Kidney (tissue), 14 donors: ENCODE measurements around the gene RRP1B. TPM values are rescaled to one million over a fixed set of nuclear protein-coding genes. Genes with fewer than 3 reads are reported as not detected.

Source experiments
- DNase-seq, 5 donors: peaks; one replicate each; pipeline ENCODE4 v3.0.0-alpha.2; 2013 to 2020
- FAIRE-seq: peaks from 2 replicates; lab custom pipeline; 2012; peaks lifted over from hg19 to GRCh38; lab: Jason Lieb, UNC
- H3K27ac ChIP-seq, 2 donors: one replicate each; pipeline ENCODE4 v1.7.0; 2013; ENCODE audit warnings: low read depth in 2 of 2, low read length in 2 of 2, inconsistent platforms in 1 of 2
- H3K27me3 ChIP-seq: one replicate; pipeline ENCODE4 v1.7.1; 2013; ENCODE audit warnings: low read length, inconsistent platforms; ENCODE audit not compliant: control insufficient read depth, insufficient read depth
- H3K36me3 ChIP-seq, 3 donors: one replicate each; pipeline versions ENCODE4 v1.7.0 to v1.7.1; 2013; ENCODE audit warnings: low read length in 3 of 3, control low read depth in 1 of 3, inconsistent platforms in 1 of 3; ENCODE audit not compliant: insufficient read depth in 3 of 3, control insufficient read depth in 2 of 3
- H3K4me1 ChIP-seq, 3 donors: one replicate each; pipeline versions ENCODE4 v1.7.0 to v1.7.1; 2013; ENCODE audit warnings: low read length in 3 of 3, inconsistent platforms in 1 of 3, low read depth in 1 of 3; ENCODE audit not compliant: control insufficient read depth in 2 of 3, insufficient read depth in 2 of 3
- H3K4me3 ChIP-seq, 3 donors: one replicate each; pipeline versions ENCODE4 v1.7.0 to v1.8.1; 2013; ENCODE audit warnings: low read length in 3 of 3, control low read depth in 1 of 3, inconsistent platforms in 1 of 3
- H3K9ac ChIP-seq, 3 donors: one replicate each; pipeline versions ENCODE4 v1.7.0 to v1.7.1; 2013; ENCODE audit warnings: low read length in 3 of 3, control low read depth in 1 of 3, inconsistent platforms in 1 of 3
- H3K9me3 ChIP-seq, 3 donors: one replicate each; pipeline versions ENCODE4 v1.7.0 to v1.7.1; 2013; ENCODE audit warnings: low read length in 3 of 3, control low read depth in 1 of 3, inconsistent platforms in 1 of 3; ENCODE audit not compliant: control insufficient read depth in 2 of 3, insufficient read depth in 1 of 3
- intact Hi-C: fragments of 100-400 bp; cut with DNase I; formaldehyde crosslinking; loops from one replicate; pipeline ENCODE4 v1.11.1; 2022
- microRNA-seq: library from miRNA; unstranded; fragments of <30 nt; microRNA quantifications from one replicate; pipeline ENCODE4 v1.2.0, GENCODE V29; 2020
- polyA plus RNA-seq: library from polyadenylated mRNA; stranded (reverse); fragments of 350-450 nt; fragmentation: Illumina TruSeq; extraction: RNeasy Lipid Tissue Mini Kit (QIAGEN cat#74804); gene quantifications from one replicate; pipeline ENCODE4 v1.2.3, GENCODE V29; 2014; ENCODE audit warnings: low read depth, low replicate concordance; ENCODE audit not compliant: insufficient read depth
- total RNA-seq: library from RNA; stranded (reverse); fragmentation: NEBNext Ultra II Directional; extraction: Animal tissue kit (Norgen Biotek cat#: 25700); gene quantifications from one replicate; pipeline ENCODE4 v1.2.1, GENCODE V29; 2021
- TF ChIP-seq, protein P1 (sequence below): IDR thresholded peaks from 3 replicates; pipeline ENCODE4 v1.5.1; 2012; ENCODE audit warnings: mild to moderate bottlenecking, moderate library complexity, borderline replicate concordance; ENCODE audit not compliant: insufficient read depth; ENCODE audit errors: extremely low read depth
- donor health status: control.
- donor health status: control.
- donor health status: control.
- donor health status: control.
- donor health status: control.
- donor health status: DM: yes; HTN: yes; CAD: no.
- donor health status: Normal renal cell carcinoma (clear cell type).

The RRP1B gene
- total and polyA plus RNA-seq, 2 donors from 2014 or later: 5.0 to 17.8 TPM

DNA sequence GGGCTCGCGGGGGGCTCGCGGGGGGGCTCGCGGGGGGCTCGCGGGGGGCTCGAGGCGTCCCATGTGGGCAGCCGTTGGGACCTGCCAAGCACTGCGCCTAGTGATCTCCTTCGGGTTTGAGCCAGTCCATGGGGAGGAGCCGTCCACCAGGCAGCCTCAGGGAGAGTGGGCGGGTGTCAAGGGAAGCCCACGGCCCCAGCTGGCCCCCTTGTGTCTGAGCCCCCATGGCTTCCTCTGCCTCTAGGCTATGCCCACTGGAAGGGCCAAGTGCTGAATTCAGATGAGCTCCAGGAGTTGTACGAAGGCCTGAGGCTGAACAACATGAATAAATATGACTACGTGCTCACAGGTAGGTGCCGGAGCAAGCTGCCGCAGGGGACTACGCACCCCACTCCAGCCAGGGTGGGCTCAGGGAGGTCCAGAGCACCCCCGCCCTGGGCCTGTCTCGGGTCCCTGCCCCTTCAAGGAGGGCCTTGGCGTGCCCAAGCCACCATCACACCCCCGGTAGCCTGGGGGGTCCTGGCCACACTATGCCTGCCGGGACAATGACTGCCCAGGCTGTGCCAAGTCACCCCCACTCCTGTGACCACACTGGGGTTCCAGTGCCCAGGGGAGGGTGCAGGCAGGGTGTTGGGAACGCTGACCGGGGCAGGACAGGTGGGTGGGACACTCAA lies 82.2 kb downstream of the RRP1B start:
- Histone ChIP-seq H3K9me3 (no peaks in the 10 kb centered on the region), H3K27ac (no peak overlapping the region), H3K9ac (no peak overlapping the region), H3K4me3 (no peak overlapping the region), H3K27me3 (no peaks in the 10 kb centered on the region), H3K36me3 (peaks cover 5 to 27% (median 14%) of the 10 kb centered on the region in 3 donors), H3K4me1 (peaks cover 2 to 20% (median 12%) of the 10 kb centered on the region in 3 donors)
- TF ChIP-seq, protein P1, sequence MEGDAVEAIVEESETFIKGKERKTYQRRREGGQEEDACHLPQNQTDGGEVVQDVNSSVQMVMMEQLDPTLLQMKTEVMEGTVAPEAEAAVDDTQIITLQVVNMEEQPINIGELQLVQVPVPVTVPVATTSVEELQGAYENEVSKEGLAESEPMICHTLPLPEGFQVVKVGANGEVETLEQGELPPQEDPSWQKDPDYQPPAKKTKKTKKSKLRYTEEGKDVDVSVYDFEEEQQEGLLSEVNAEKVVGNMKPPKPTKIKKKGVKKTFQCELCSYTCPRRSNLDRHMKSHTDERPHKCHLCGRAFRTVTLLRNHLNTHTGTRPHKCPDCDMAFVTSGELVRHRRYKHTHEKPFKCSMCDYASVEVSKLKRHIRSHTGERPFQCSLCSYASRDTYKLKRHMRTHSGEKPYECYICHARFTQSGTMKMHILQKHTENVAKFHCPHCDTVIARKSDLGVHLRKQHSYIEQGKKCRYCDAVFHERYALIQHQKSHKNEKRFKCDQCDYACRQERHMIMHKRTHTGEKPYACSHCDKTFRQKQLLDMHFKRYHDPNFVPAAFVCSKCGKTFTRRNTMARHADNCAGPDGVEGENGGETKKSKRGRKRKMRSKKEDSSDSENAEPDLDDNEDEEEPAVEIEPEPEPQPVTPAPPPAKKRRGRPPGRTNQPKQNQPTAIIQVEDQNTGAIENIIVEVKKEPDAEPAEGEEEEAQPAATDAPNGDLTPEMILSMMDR: no peak
- intact Hi-C loops: no loop called here
- FAIRE-seq: no peak
- peak in 2 of 5 donors; percentile 48 for DNase-seq

DNA sequence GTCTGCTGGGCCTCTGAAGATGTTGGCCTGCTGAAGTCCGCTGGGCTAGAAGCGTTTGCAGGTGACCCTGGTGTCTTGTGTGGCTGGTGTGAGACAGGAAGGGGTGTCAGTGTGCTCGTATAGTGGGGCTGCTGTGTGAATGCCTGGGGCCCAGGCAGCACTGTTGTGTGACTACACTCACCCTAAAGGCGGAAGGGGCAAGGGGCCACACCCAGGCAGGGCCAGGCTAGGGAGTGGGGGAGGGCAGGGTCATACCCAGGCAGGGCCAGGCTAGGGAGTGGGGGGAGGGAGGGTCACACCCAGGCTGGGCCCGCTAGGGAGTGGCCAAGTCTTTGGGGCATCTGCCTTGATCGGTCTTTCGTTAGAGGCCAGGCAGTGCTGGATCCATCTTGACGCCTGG lies 84.6 kb downstream of the RRP1B start:
- Histone ChIP-seq H3K4me1 (peaks cover 0 to 3% (median 0%) of the 10 kb centered on the region in 3 donors), H3K9me3 (no peaks in the 10 kb centered on the region), H3K27ac (no peak overlapping the region), H3K4me3 (no peak overlapping the region), H3K27me3 (no peaks in the 10 kb centered on the region), H3K9ac (no peak overlapping the region), H3K36me3 (peaks cover 5 to 39% (median 14%) of the 10 kb centered on the region in 3 donors)
- DNase-seq: no peak
- intact Hi-C loops: no loop called here
- no peak for FAIRE-seq
- TF ChIP-seq, protein P1: no peak

DNA sequence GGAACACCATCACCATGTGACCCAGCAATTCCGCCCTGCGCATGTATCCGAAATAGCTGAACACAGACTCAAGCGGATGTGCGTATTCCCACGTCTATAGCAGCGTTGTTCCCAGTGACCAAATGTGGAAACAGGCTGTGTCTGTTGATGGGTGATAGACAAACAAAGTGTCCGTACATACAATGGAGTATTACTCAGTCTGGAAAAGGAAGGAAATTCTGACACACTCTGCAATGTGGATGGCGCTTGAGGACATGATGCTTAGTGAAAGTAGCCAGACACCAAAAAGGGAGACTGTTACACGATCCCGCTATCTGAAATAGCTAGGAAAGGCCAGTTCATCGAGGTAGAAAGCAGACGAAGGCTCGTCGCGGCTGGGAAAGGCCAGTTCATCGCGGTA lies 85.4 kb downstream of the RRP1B start:
- intact Hi-C loops: no loop called here
- Histone ChIP-seq H3K27me3 (no peaks in the 10 kb centered on the region), H3K4me3 (no peak overlapping the region), H3K36me3 (peaks cover 5 to 40% (median 16%) of the 10 kb centered on the region in 3 donors), H3K9me3 (no peaks in the 10 kb centered on the region), H3K4me1 (peaks cover 0 to 3% (median 0%) of the 10 kb centered on the region in 3 donors), H3K27ac (no peak overlapping the region), H3K9ac (no peak overlapping the region)
- DNase-seq: no peak
- no peak for FAIRE-seq
- TF ChIP-seq, protein P1: no peak

Small RNA genes within 50 kb of the gene (microRNA-seq; reads per million reads assigned to microRNA genes)
- gene MIR6070: not detected

Other genes starting within 250 kb of the RRP1B start
- gene SIK1, start 232.4 kb upstream of the RRP1B start, total RNA-seq: 24.9 TPM
- 3.4 TPM for gene SIK1, start 232.4 kb upstream of the RRP1B start, polyA plus RNA-seq
- 0.60 TPM for gene HSF2BP, start 72 bp upstream of the RRP1B start, total RNA-seq
- gene HSF2BP, start 72 bp upstream of the RRP1B start, polyA plus RNA-seq: 0.19 TPM
- 210 TPM for gene PDXK, start 59.6 kb downstream of the RRP1B start, total RNA-seq
- 122 TPM for gene PDXK, start 59.6 kb downstream of the RRP1B start, polyA plus RNA-seq
- 74.5 TPM for gene CSTB, start 116.7 kb downstream of the RRP1B start, total RNA-seq
- 97.8 TPM for gene CSTB, start 116.7 kb downstream of the RRP1B start, polyA plus RNA-seq
- 18.7 TPM for gene RRP1, start 130.0 kb downstream of the RRP1B start, total RNA-seq
- gene RRP1, start 130.0 kb downstream of the RRP1B start, polyA plus RNA-seq: 12.9 TPM
- 86.2 TPM for gene AGPAT3, start 205.7 kb downstream of the RRP1B start, total RNA-seq
- 40.3 TPM for gene AGPAT3, start 205.7 kb downstream of the RRP1B start, polyA plus RNA-seq